Activated T-cell treated with anti-CD3 and anti-CD28 coated beads for 48 hours (primary cell): ENCODE data around the gene ARL13A.
"Not testable (repeated sequence)": the region's sequence is repeated elsewhere in the genome, so short reads cannot be mapped to it uniquely, and the experiment has no call there.

Experiments
- DNase-seq: peaks from one replicate; pipeline ENCODE4 v3.0.0-alpha.2; 2020; ENCODE audit warnings: low read depth

ARL13A gene

GRCh38 chrX:100969408-100969807 is at the start of gene ARL13A:
Gene ARL13A (plus strand): TSS chrX:100969708. CDS start chrX:100973690, 3,982 bp downstream.
- no peak for DNase-seq

GRCh38 chrX:100924375-100924774 is 45.1 kb upstream of the ARL13A start:
- no peak for DNase-seq

GRCh38 chrX:100926453-100926852 is 43.1 kb upstream of the ARL13A start:
- DNase-seq, result no peak

GRCh38 chrX:100928660-100929613 is 40.6 kb upstream of the ARL13A start, which contains the start of gene XKRX:
Gene XKRX (minus strand): TSS chrX:100928917. CDS start chrX:100928304, 613 bp downstream.
- DNase-seq, result peak; percentile 8

DNA sequence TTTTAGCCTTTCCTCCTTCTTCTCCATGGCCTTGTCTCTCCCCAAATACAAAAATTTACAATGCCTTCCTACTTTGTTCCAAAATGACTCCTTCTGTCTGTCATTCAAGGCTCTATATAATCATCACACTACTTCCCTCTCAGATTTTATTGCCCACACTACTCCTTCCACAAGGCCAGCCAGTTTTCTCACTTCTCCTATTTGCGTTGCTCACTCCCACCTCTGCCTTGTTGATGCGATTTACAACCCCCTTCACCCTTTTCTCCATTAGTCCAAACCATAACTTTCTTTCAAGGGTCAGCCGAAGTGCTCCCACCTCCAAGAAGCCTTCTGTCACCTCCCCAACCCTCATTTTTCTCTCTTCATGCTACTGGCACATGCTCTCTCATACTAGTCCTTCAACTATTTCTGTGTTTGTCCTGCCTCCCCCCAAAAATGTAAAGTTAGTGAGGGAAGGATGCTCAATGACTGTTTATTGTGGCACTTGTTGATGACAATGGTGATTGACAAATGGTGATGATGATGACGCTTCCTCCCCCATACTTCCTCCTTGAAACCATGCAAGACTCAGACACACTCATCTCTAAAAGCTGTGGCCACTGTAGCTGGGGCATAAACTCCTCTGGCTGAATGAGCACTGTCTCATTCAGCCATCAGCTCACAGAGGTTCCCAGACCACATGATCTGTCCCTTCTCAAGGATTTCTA is 38.1 kb upstream of the ARL13A start:
- DNase-seq, result peak; percentile 11

GRCh38 chrX:100931925-100932285 is 37.6 kb upstream of the ARL13A start:
- DNase-seq, result no peak

- no peak for DNase-seq
These were observed 33.7 kb upstream of the ARL13A start for GRCh38 chrX:100935767-100936166.

DNA sequence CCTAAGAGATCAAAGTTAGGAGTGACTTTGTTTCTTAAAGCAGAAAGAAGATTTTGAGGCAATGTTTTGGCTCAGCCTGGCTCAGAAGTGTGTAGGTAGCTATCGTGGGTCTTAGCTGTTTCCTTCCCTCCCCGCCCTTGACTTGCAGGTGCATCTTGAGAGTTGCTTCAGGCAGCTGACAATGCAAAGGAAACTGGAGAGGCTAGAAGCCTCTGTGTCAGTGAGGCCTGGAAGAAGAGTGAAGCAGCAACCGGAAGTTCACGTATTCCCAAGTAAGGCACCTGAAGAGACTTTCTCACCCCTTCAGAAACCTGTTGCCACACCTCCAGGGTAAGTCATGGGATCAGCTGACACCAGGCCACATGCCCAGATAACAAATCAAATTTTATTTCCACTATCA is 30.2 kb upstream of the ARL13A start:
- DNase-seq, result no peak

DNA sequence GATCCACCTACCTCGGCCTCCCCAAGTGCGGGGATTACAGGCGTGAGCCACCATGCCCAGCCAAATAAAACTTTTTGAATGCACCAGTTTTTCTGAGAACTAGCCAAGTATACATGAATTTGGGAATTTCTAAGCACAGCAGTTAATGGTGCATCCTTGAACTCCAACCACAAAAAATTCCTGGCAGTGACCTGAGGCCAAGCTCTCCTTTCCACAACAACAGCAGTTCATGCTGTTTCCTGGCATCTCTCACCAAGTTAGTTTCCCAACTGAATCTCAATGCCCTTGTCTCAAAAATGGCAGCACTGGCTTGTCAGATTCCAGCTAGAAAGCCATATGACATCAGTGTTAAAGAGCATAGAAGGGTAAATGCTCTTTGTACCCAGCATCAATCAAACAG is 24.9 kb upstream of the ARL13A start:
- DNase-seq, result no peak

DNA sequence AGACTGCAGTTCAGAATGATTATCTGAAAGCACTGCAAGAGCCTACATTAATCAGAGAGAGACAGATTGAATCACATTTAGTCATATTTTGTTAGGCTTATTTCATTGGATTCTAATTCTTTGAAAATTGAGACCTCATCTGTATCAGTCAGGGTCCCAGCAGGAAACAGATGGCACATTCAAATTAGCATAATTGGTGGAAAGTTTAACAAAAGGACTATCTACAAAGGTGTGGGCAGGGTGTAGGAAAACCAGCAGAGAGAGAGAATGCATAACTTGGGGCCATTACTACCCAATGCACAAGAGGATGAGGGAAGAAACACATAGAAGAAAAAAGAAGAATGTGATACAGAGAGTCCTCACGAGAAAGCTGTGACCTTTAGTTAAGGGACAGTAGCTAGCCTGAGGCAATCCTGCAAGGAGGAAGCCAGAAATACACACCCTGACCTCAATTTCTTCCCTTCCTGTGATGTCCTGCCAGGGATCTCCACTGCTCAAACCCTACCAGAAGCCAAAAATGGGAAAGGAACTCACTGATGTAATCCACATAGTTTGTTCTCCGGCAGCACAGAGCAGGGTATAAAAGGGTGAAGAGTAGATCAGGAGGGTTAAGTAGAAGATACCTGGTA is 23.1 kb upstream of the ARL13A start:
- DNase-seq, result no peak

DNA sequence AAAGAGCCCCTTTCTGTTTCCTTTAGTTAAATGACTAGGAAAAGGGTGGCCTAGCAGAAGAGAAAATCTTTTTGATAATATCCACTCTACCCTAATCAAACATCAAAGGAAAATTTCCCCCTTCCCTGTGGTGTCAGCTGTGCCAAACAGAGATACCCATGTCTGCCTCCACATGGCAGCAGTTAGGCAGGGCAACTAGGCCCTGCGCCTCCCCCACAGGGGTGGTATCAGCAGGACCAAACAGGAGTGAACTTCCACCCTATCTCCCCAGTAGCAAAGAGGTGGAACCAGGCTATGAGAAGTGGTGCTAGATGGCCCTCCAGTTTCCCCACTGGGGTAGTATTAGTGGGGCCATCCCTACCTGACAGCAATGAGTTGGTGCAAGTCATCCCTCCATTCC is 21.0 kb upstream of the ARL13A start:
- no peak for DNase-seq

GRCh38 chrX:100962811-100963210 is 6.7 kb upstream of the ARL13A start:
- no peak for DNase-seq

DNA sequence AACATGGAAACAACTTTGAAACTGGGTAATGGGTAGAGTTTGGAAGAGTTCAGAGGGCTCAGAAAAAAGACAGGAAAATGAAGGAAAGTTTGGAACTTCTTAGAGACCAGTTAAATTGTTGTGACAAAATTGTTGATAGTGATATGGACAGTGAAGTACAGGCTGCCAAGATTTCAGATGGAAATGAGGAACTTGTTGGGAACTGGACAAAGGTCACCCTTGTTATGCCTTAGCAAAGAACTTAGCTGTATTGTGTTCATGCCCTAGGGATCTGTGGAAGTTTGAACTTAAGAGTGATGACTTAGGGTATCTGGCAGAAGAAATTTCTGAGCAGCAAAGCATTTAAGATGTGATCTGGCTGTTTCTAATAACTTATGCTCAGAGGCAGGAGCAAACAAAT is 5.1 kb upstream of the ARL13A start:
- DNase-seq, result no peak

DNA sequence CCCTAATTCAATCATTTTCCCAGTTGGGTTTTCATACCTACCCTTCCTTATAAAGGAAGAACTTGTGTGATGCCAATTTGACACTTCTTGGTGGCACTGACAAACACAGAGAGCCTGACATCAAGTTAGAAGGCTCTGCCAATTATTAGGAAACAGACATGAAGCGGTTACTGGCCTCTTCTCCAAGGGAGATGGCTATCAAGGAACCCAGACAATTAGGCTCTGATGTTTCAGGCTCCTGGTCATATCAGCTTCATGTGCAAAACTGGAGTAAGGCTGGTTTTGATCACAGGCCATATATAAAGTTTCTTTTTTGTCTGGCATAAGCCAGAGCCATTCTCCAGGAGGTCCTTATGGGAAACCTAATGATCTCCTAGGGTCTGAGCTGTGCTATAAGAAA is 428 bp downstream of the ARL13A start:
- no peak for DNase-seq

GRCh38 chrX:100973411-100973810 is 3.9 kb downstream of the ARL13A start:
- DNase-seq, result no peak

DNA sequence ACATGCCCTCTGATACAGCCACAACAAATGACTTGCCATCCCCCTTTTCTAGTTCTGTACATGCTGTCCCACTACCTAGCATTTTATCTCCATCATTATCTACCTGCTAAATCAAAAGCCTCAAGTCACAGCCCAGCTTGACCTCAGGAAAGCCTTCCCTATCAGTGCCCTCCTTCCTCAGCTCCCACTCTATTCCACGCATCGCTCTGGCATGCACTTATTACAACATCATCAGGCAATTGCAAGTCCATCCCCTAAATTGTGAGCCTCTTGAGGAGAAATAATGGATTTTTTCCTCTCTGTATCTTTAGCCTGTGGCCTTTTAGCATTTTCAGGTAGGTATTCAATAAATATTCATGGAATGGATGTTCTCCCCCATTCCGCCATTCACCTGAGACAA is 5.7 kb downstream of the ARL13A start:
- DNase-seq, result no peak

DNA sequence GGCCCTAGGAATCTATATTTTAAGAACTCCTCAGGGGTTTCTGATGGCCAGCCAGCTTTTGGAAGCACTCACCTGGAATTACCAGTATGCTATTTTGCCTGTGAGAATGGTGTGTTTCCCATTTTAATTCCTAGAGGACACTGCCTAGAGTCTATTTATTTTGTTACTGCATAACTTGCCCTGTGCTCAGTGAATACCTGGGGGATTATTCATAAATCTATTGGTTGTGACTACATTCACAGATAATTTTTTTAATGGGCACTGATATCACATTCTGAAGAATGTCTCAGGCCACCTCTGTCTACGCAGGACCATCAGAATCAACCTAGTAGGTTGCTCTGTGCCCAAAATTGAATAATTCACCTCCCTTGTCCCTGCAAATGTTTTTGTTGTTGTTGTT is 6.7 kb downstream of the ARL13A start:
- no peak for DNase-seq

GRCh38 chrX:100979881-100980607 is 10.5 kb downstream of the ARL13A start:
- DNase-seq, result no peak

DNA sequence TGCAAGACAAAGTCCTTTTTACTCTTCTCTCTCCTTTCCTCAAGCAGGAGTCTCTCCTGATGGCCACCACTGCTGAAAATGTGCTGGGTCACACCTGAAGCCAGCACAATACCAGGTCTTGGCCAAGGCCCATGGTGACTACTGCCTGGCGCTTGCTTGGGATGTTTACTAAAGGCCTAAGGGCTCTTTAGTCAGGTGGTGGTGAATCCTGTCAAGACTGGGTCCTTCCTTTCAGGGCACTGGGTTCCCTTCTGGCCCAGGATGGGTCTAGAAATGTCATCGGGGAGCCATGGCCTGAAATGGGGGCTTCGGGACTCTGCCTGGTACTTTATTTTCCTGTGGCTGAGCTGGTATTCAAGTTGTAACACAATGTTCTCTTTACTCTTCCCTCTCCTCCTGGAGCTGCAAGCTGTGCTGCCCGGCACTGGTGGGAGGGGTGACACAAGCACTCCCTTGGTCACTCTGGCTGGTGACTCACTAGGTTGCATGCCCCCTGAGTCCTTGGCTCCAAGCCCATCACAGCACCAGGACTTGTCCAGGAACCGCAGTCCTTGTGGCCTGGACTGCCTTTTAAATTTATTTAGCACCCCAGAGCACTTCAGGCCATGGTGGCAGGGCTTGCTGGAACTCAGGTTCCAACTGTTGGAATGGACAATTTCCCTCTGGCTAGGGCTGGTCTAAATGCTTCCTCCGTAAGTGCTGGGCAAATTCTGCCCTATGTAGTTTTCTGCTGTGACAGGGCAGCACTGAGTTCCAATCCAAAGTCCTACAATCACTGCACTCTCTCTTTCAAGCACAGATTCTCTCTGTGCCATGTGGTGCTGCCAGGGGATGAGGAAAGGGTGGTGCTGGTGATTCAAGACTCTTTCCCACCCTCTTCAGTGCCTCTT is 11.3 kb downstream of the ARL13A start:
- DNase-seq, result no peak

DNA sequence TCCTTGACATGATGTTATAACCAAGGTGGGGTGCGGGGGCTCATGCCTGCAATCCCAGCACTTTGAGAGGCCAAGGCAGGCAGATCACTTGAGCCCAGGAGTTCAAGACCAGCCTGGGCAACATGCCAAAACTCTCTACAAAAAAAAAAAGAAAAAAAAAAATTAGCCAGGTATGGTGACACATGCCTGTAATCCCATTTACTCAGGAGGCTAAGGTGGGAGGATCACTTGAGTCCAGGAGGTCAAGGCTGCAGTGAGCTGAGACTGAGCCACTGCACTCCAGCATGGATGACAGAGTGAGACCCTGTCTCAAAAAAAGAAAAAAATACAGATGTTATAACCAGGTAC is 12.0 kb downstream of the ARL13A start:
- not testable (repeated sequence) for DNase-seq

DNA sequence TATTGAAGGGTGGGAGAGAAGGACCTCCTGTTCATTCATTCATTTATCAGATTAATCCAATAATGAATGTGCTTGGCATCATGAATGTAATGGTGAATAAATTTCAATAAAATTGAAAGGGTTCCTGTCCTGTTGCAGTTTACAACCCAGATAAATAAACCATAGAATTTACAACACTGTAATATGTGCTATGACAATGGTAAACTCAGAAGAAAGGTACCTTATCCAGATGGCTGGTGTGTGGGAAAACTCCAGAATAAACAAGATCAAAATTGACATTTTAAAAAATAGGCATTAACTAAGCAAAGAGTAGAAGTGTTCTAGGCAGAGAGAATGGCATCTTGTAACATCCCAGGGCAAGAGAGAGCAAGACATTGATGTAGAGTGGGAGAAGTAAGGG is 15.3 kb downstream of the ARL13A start:
- no peak for DNase-seq
